DMS153 (cell line): ENCODE measurements around the gene PPM1L.
"Not testable (repeated sequence)": the region's sequence is repeated elsewhere in the genome, so short reads cannot be mapped to it uniquely, and the experiment has no call there.

Experiments used
- DNase-seq: peaks from one replicate; lab custom pipeline; 2025; lab: John Stamatoyannopoulos, UW

The PPM1L gene

GRCh38 chr3:160931474-160931873 lies 175.4 kb downstream of the PPM1L start:
- DNase-seq, result no peak

GRCh38 chr3:160935413-160936095 lies 179.5 kb downstream of the PPM1L start:
- no peak for DNase-seq

- no peak for DNase-seq
Measured at GRCh38 chr3:160941885-160942494, 186.0 kb downstream of the PPM1L start.

GRCh38 chr3:160943996-160944395 lies 188.0 kb downstream of the PPM1L start:
- no peak for DNase-seq

- DNase-seq, result no peak
Measured at GRCh38 chr3:160945336-160945735, 189.3 kb downstream of the PPM1L start.

- DNase-seq, result no peak
Measured at GRCh38 chr3:160948273-160948672, 192.2 kb downstream of the PPM1L start.

GRCh38 chr3:160949460-160949859 lies 193.4 kb downstream of the PPM1L start:
- DNase-seq, result no peak

GRCh38 chr3:160950542-160950941 lies 194.5 kb downstream of the PPM1L start:
- no peak for DNase-seq

- no peak for DNase-seq
Measured at GRCh38 chr3:160950954-160951353, 194.9 kb downstream of the PPM1L start.

- no peak for DNase-seq
Measured at GRCh38 chr3:160951642-160952487, 195.8 kb downstream of the PPM1L start.

GRCh38 chr3:160953686-160954085 lies 197.7 kb downstream of the PPM1L start:
- no peak for DNase-seq

GRCh38 chr3:160956785-160957184 lies 200.8 kb downstream of the PPM1L start:
- DNase-seq, result no peak

- DNase-seq, result no peak
Measured at GRCh38 chr3:160960568-160960967, 204.5 kb downstream of the PPM1L start.

- no peak for DNase-seq
Measured at GRCh38 chr3:160963949-160964348, 207.9 kb downstream of the PPM1L start.

GRCh38 chr3:160968761-160969160 lies 212.7 kb downstream of the PPM1L start:
- no peak for DNase-seq

- DNase-seq, result peak; percentile 22
Measured at GRCh38 chr3:160973067-160973809, 217.2 kb downstream of the PPM1L start.

- no peak for DNase-seq
Measured at GRCh38 chr3:160977773-160978172, 221.7 kb downstream of the PPM1L start.

GRCh38 chr3:160980740-160981139 lies 224.7 kb downstream of the PPM1L start:
- DNase-seq, result no peak

- DNase-seq, result no peak
Measured at GRCh38 chr3:160981217-160981938, 225.3 kb downstream of the PPM1L start.

GRCh38 chr3:160982491-160982890 lies 226.5 kb downstream of the PPM1L start:
- no peak for DNase-seq

- not testable (repeated sequence) for DNase-seq
Measured at GRCh38 chr3:160983900-160984299, 227.9 kb downstream of the PPM1L start.

- DNase-seq, result no peak
Measured at GRCh38 chr3:160986069-160986468, 230.0 kb downstream of the PPM1L start.
